Stomach (tissue), 9 donors: ENCODE data around the gene PRR11. TPM values are rescaled to one million over a fixed set of nuclear protein-coding genes. Genes with fewer than 3 reads are reported as not detected.
"Not testable (repeated sequence)": the region's sequence is repeated elsewhere in the genome, so short reads cannot be mapped to it uniquely, and the experiment has no call there.

Experiments
- DNase-seq, 2 donors: peaks; one replicate each; pipeline versions ENCODE4 v3.0.0 to v3.0.0-alpha.2; 2013 to 2019
- H3K27ac ChIP-seq, 5 donors: fragments of 200-600 bp in 4 of 5; sonication (generic) in 4 of 5; one replicate each; pipeline ENCODE4 v1.5.1; 2013 to 2019; ENCODE audit warnings: mild to moderate bottlenecking in 1 of 5, moderate library complexity in 1 of 5
- H3K27me3 ChIP-seq, 3 donors: fragments of 200-600 bp; sonication (generic); one replicate each; pipeline ENCODE4 v1.5.1; 2017 to 2019; ENCODE audit warnings: mixed run types in 1 of 3
- H3K36me3 ChIP-seq, 4 donors: fragments of 200-600 bp; sonication (generic); 1 replicate in 3 of 4; 2 replicates in 1 of 4; pipeline ENCODE4 v1.5.1; 2016 to 2019
- H3K4me1 ChIP-seq, 4 donors: fragments of 200-600 bp; sonication (generic); one replicate each; pipeline ENCODE4 v1.5.1; 2016 to 2019
- H3K4me3 ChIP-seq, 4 donors: fragments of 200-600 bp; sonication (generic) in 3 of 4; one replicate each; pipeline ENCODE4 v1.5.1; 2016 to 2019; ENCODE audit warnings: mild to moderate bottlenecking in 1 of 4
- H3K9me3 ChIP-seq, 4 donors: fragments of 200-600 bp; sonication (generic); one replicate each; pipeline ENCODE4 v1.5.1; 2016 to 2019
- EP300 ChIP-seq: sonication (generic); formaldehyde crosslinking; IDR thresholded peaks from one replicate; pipeline ENCODE4 v1.6.1; 2017; ENCODE audit warnings: antibody characterized with exemption
- POLR2A ChIP-seq, 4 donors: fragments of 450-650 bp; IDR thresholded peaks; one replicate each; pipeline ENCODE4 v1.6.1; 2016; ENCODE audit warnings: antibody characterized with exemption in 4 of 4, control low read depth in 2 of 4, mild to moderate bottlenecking in 1 of 4, moderate library complexity in 1 of 4
- POLR2AphosphoS5 ChIP-seq, 3 donors: sonication (generic); formaldehyde crosslinking; IDR thresholded peaks; one replicate each; pipeline ENCODE4 v1.6.1; 2016; ENCODE audit warnings: antibody characterized with exemption in 3 of 3
- WGBS, 5 donors: extraction: QIAGEN DNeasy Blood & Tissue Kit in 3 of 5; methylation state at CpG; one replicate each; pipeline versions ENCODE4 v1.1.5 to v1.1.7; 2013 to 2018; 5-methylcytosine and 5-hydroxymethylcytosine counted together
- intact Hi-C: fragments of 100-400 bp; cut with DNase I; formaldehyde crosslinking; loops from one replicate; pipeline ENCODE4 v1.15.1; 2023; ENCODE audit warnings: low total_unique reads
- polyA plus RNA-seq, 3 donors: library from polyadenylated mRNA; stranded (reverse); fragments of 200-250 nt; gene quantifications; one replicate each; pipeline ENCODE4 v1.2.3, GENCODE V29; 2013
- total RNA-seq, 5 donors: library from RNA; depleted of rRNA; stranded (reverse); fragments of >200 nt; gene quantifications; one replicate each; pipeline versions ENCODE4 v1.1.0 to v1.2.3, GENCODE V29; 2014 to 2016
- TF ChIP-seq, protein P1 (sequence below), 7 experiments: fragments of 450-650 bp in 4 of 7; fragments of 200-600 bp in 3 of 7; sonication (generic) in 3 of 7; IDR thresholded peaks; one replicate each; pipeline ENCODE4 v1.5.1; 2016 to 2019; ENCODE audit warnings: antibody characterized with exemption in 7 of 7, control low read depth in 2 of 7, mild to moderate bottlenecking in 1 of 7
- donor health status: healthy with polysubstance abuse.
- donor health status: Bipolar disorder and iron deficiency.
- donor health status: healthy.

Gene PRR11
- total and polyA plus RNA-seq, 8 donors: 0.45 to 6.4 (median 1.7) TPM; not detected in 1

DNA sequence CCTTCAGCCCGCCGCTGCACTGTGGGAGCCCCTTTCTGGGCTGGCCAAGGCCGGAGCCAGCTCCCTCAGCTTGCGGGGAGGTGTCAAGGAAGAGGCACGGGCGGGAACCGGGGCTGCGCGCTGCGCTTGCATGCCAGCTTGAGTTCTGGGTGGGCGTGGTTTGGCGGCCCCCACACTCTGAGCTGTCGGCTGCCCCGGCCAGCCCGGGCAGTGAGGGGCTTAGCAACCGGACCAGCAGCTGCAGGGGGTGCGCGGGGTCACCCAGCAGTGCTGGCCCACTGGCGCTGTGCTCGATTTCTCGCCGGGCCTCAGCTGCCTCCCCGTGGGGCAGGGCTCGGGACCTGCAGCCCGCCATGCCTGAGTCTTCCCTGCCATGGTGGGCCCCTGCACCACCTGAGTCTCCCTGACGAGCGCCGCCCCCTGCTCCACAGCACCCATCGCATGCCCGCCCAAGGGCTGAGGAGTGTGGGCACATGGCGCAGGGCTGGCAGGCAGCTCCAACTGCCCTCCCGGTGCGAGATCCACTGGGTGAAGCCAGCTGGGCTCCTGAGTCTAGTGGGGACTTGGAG lies 17.0 kb downstream of the PRR11 start:
- DNase-seq: no peak
- Histone ChIP-seq H3K4me3 (no peak overlapping the region), H3K4me1 (no peaks in the 10 kb centered on the region), H3K36me3 (peaks cover 0 to 16% (median 3%) of the 10 kb centered on the region in 4 donors), H3K9me3 (no peaks in the 10 kb centered on the region), H3K27ac (no peak overlapping the region), H3K27me3 (no peaks in the 10 kb centered on the region)
- 94 to 100% (median 97%) methylated on average over 12 to 33 of the region's 33 CpGs for WGBS, 5 donors
- TF ChIP-seq EP300 (no peak), POLR2AphosphoS5 (IDR thresholded peaks at IDR 0.05) (no peak), POLR2A (IDR thresholded peaks at IDR 0.05) (no peak)
- TF ChIP-seq, protein P1, sequence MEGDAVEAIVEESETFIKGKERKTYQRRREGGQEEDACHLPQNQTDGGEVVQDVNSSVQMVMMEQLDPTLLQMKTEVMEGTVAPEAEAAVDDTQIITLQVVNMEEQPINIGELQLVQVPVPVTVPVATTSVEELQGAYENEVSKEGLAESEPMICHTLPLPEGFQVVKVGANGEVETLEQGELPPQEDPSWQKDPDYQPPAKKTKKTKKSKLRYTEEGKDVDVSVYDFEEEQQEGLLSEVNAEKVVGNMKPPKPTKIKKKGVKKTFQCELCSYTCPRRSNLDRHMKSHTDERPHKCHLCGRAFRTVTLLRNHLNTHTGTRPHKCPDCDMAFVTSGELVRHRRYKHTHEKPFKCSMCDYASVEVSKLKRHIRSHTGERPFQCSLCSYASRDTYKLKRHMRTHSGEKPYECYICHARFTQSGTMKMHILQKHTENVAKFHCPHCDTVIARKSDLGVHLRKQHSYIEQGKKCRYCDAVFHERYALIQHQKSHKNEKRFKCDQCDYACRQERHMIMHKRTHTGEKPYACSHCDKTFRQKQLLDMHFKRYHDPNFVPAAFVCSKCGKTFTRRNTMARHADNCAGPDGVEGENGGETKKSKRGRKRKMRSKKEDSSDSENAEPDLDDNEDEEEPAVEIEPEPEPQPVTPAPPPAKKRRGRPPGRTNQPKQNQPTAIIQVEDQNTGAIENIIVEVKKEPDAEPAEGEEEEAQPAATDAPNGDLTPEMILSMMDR (IDR thresholded peaks at IDR 0.05): no peak
- intact Hi-C loops: no loop called here

DNA sequence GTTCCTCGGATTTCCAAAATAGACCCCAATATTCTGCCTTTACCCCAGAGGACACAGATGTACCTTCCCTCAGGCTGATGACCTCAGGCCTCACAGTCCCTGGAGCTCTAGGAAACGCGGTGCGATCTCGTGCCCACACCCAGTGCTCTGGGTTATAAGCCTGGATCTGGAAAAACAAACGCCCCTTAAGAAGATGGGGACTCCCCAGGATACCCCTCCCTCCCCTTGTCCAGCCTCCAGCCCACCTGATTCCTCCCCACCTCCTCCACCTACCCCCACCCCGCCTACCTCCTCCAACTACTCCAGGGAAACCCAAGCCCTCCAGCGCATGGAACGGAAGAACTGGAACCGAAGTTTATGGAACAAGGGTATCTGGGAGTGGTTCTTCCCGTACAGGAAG lies 19.1 kb downstream of the PRR11 start:
- TF ChIP-seq POLR2AphosphoS5 (IDR thresholded peaks at IDR 0.05) (no peak), EP300 (no peak), POLR2A (IDR thresholded peaks at IDR 0.05) (no peak)
- TF ChIP-seq, protein P1 (IDR thresholded peaks at IDR 0.05): no peak
- H3K9me3 ChIP-seq: no peaks in the 10 kb centered on the region
- no peaks in the 10 kb centered on the region for H3K4me1 ChIP-seq
- H3K36me3 ChIP-seq: peaks cover 0 to 16% (median 3%) of the 10 kb centered on the region in 4 donors
- DNase-seq: no peak
- intact Hi-C loops: no loop called here
- no peak overlapping the region for H3K4me3 ChIP-seq
- no peak overlapping the region for H3K27ac ChIP-seq
- WGBS, 5 donors: 95 to 97% (median 96%) methylated on average over 11 of the region's 11 CpGs
- H3K27me3 ChIP-seq: no peaks in the 10 kb centered on the region

- intact Hi-C loops: no loop called here
- Histone ChIP-seq H3K4me3 (no peak overlapping the region), H3K4me1 (no peaks in the 10 kb centered on the region), H3K27ac (no peak overlapping the region), H3K9me3 (no peaks in the 10 kb centered on the region), H3K27me3 (no peaks in the 10 kb centered on the region), H3K36me3 (peaks cover 0 to 16% (median 2%) of the 10 kb centered on the region in 4 donors)
- no peak for TF ChIP-seq POLR2A (IDR thresholded peaks at IDR 0.05)
- TF ChIP-seq, protein P1 (IDR thresholded peaks at IDR 0.05): no peak
- no peak for TF ChIP-seq POLR2AphosphoS5 (IDR thresholded peaks at IDR 0.05)
- TF ChIP-seq EP300: no peak
- 92 to 97% (median 95%) methylated on average over 6 to 7 of the region's 7 CpGs for WGBS, 5 donors
- DNase-seq: no peak
Observed at GRCh38 chr17:59175076-59175475, 19.5 kb downstream of the PRR11 start.

GRCh38 chr17:59178266-59178985 lies 22.9 kb downstream of the PRR11 start:
- Histone ChIP-seq H3K27me3 (no peaks in the 10 kb centered on the region), H3K27ac (no peak overlapping the region), H3K4me3 (no peak overlapping the region), H3K36me3 (peaks cover 0 to 4% (median 0%) of the 10 kb centered on the region in 4 donors), H3K4me1 (no peaks in the 10 kb centered on the region), H3K9me3 (no peaks in the 10 kb centered on the region)
- WGBS, 5 donors: 82 to 92% (median 89%) methylated on average over 7 of the region's 7 CpGs
- TF ChIP-seq POLR2A (IDR thresholded peaks at IDR 0.05) (no peak), EP300 (no peak), POLR2AphosphoS5 (IDR thresholded peaks at IDR 0.05) (no peak)
- TF ChIP-seq, protein P1 (IDR thresholded peaks at IDR 0.05): no peak
- DNase-seq: no peak
- intact Hi-C loops: no loop called here

DNA sequence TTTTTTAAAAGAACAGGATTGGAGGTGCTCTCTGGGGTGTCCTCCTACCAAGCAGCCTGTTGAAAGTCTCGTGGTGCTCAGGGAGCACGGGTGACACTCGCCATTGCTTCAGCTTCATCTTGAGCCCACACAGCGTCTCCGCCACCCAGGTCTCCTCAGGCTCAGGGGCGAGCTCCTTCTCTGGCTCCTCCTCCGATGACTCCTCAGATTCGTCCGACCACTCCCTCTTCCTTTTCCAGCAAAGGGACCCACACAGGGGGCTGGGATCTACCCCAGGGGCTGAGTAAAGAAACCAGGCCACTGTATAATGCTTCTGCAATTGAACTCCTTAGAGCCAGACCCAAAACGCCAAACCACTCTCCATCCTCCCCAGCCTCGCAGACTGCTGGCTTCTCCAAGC lies 24.1 kb downstream of the PRR11 start:
- H3K27ac ChIP-seq, H3K27me3 ChIP-seq, intact Hi-C loops, H3K9me3 ChIP-seq, H3K4me1 ChIP-seq, DNase-seq, H3K36me3 ChIP-seq, H3K4me3 ChIP-seq: not testable (repeated sequence)
- WGBS, 5 donors: 92 to 96% (median 95%) methylated on average over 11 of the region's 11 CpGs
